KMS-11 (cell line): ENCODE data around the gene GET4.

Source experiments
- H2AFZ ChIP-seq: fragments of 200-600 bp; sonication (generic); 2 replicates; pipeline ENCODE4 v1.6.1; 2016; ENCODE audit warnings: antibody characterized with exemption, mixed run types, low read depth
- H3K27ac ChIP-seq: fragments of 200-600 bp; sonication (generic); 2 replicates; pipeline ENCODE4 v1.6.1; 2016; ENCODE audit warnings: mild to moderate bottlenecking, mixed run types
- H3K27me3 ChIP-seq: fragments of 200-600 bp; sonication (generic); 2 replicates; pipeline ENCODE4 v1.6.1; 2017; ENCODE audit warnings: mild to moderate bottlenecking, low read depth, mixed run types, moderate library complexity; ENCODE audit not compliant: insufficient read depth
- H3K36me3 ChIP-seq: fragments of 200-600 bp; sonication (generic); 2 replicates; pipeline ENCODE4 v1.6.1; 2017; ENCODE audit warnings: mild to moderate bottlenecking, mixed run types; ENCODE audit not compliant: insufficient read depth
- H3K4me1 ChIP-seq: fragments of 200-600 bp; sonication (generic); 2 replicates; pipeline ENCODE4 v1.6.1; 2016; ENCODE audit warnings: mild to moderate bottlenecking, low read depth, mixed run types; ENCODE audit not compliant: poor library complexity, severe bottlenecking
- H3K4me2 ChIP-seq: fragments of 200-600 bp; sonication (generic); 2 replicates; pipeline ENCODE4 v1.7.0; 2016; ENCODE audit warnings: mild to moderate bottlenecking, mixed run types
- H3K4me3 ChIP-seq: fragments of 200-600 bp; sonication (generic); IDR thresholded peaks from 2 replicates; pipeline ENCODE4 v1.6.1; 2017; ENCODE audit warnings: low read depth, low read length, mixed read lengths; ENCODE audit not compliant: insufficient read depth
- H3K79me2 ChIP-seq: fragments of 200-600 bp; sonication (generic); 2 replicates; pipeline ENCODE4 v1.6.1; 2016; ENCODE audit warnings: low read depth, mixed run types; ENCODE audit not compliant: insufficient read depth
- H3K9ac ChIP-seq: fragments of 200-600 bp; sonication (generic); 2 replicates; pipeline ENCODE4 v1.6.1; 2016; ENCODE audit warnings: mild to moderate bottlenecking, mixed run types
- H4K20me1 ChIP-seq: fragments of 200-600 bp; sonication (generic); 2 replicates; pipeline ENCODE4 v1.6.1; 2016; ENCODE audit warnings: mild to moderate bottlenecking, mixed run types; ENCODE audit not compliant: insufficient read depth
- TF ChIP-seq, protein P1 (sequence below): fragments of 200-600 bp; sonication (generic); conservative IDR thresholded peaks from 2 replicates; pipeline ENCODE4 v1.6.1; 2017; ENCODE audit warnings: low read depth, mild to moderate bottlenecking, antibody characterized with exemption, low read length, moderate library complexity, mixed read lengths

Gene GET4

DNA sequence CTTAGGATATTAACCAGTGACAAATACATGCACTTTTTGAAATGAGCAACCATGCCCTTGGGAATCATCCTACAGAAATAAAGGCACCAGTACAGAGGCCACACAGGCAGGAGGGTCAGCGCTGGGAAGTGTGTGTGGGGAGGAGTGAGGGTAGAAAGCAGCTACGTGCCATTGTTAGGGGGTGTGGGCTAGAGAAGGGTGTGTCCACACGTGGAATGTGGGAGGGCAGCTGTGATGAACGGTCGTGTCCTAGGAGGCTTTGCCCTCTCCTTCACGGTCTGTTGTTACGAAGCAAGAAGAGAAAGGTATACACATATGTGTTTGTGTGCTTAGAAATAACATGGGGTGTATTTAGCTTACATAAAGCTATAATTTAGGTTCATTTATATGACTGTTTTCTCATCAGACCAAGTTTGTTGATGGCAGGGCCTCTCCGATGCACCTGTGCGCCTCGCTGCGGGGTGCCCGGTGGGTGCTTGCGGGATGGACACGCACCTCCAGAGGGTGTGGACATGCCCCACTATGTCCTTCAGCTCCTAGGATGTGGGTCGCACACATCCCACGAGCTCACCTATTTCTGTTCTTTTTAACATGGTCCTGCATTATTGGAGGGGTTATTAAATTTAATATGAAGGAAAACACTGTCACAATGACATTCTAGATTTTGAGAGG lies 16.9 kb upstream of the GET4 start:
- Histone ChIP-seq H3K27ac (no peak overlapping the region), H3K9ac (no peak overlapping the region), H3K79me2 (no peaks in the 10 kb centered on the region), H3K27me3 (no peaks in the 10 kb centered on the region), H3K4me2 (no peak overlapping the region), H3K4me3 (no peak overlapping the region), H2AFZ (no peak overlapping the region), H3K4me1 (no peaks in the 10 kb centered on the region), H4K20me1 (no peaks in the 10 kb centered on the region), H3K36me3 (no peaks in the 10 kb centered on the region)
- TF ChIP-seq, protein P1, sequence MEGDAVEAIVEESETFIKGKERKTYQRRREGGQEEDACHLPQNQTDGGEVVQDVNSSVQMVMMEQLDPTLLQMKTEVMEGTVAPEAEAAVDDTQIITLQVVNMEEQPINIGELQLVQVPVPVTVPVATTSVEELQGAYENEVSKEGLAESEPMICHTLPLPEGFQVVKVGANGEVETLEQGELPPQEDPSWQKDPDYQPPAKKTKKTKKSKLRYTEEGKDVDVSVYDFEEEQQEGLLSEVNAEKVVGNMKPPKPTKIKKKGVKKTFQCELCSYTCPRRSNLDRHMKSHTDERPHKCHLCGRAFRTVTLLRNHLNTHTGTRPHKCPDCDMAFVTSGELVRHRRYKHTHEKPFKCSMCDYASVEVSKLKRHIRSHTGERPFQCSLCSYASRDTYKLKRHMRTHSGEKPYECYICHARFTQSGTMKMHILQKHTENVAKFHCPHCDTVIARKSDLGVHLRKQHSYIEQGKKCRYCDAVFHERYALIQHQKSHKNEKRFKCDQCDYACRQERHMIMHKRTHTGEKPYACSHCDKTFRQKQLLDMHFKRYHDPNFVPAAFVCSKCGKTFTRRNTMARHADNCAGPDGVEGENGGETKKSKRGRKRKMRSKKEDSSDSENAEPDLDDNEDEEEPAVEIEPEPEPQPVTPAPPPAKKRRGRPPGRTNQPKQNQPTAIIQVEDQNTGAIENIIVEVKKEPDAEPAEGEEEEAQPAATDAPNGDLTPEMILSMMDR: no peak

DNA sequence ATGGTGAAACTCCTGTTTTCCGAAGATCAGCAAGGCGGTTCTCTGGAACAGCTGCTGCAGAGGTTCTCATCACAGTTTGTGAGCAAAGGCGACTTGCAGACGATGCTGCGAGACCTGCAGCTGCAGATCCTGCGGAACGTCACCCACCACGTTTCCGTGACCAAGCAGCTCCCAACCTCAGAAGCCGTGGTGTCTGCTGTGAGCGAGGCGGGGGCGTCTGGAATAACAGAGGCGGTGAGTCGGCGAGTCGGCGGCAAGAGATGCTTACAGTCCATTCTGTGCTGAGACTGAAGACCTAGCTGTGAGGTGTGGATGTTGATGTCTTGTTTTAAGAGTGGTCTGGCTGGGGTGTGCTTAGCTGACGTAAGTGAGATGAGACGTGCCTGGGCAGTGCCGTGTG lies 16.2 kb upstream of the GET4 start:
- H4K20me1 ChIP-seq: no peaks in the 10 kb centered on the region
- no peaks in the 10 kb centered on the region for H3K36me3 ChIP-seq

DNA sequence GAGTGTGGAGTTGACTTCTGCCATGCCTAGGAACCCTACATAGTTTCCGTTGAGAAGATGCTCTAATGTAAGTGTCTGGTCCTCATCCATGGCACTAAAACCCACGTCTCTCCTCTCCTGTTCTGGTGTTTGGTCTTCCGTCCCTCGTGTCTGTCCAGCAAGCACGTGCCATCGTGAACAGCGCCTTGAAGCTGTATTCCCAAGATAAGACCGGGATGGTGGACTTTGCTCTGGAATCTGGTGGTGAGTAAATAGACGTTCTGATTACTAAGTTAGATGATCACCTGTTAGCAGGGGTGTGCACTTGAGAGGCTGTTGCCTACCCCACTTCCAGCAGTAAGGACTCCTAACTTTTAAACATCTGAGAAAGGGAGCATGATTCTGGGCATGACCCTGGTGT lies 15.1 kb upstream of the GET4 start:
- Histone ChIP-seq H3K79me2 (no peaks in the 10 kb centered on the region), H3K4me3 (no peak overlapping the region), H3K9ac (no peak overlapping the region), H3K4me2 (no peak overlapping the region), H3K27me3 (no peaks in the 10 kb centered on the region), H4K20me1 (no peaks in the 10 kb centered on the region), H3K27ac (no peak overlapping the region), H3K36me3 (no peaks in the 10 kb centered on the region), H3K4me1 (no peaks in the 10 kb centered on the region), H2AFZ (no peak overlapping the region)
- TF ChIP-seq, protein P1: no peak

More for the DNA sequence above, 16.2 kb upstream of the GET4 start:
- H2AFZ ChIP-seq: no peak overlapping the region
- H3K4me1 ChIP-seq: no peaks in the 10 kb centered on the region
- H3K4me3 ChIP-seq: no peak overlapping the region
- H3K79me2 ChIP-seq: no peaks in the 10 kb centered on the region
- no peaks in the 10 kb centered on the region for H3K27me3 ChIP-seq
- no peak overlapping the region for H3K4me2 ChIP-seq
- TF ChIP-seq, protein P1: no peak
- no peak overlapping the region for H3K9ac ChIP-seq
- H3K27ac ChIP-seq: no peak overlapping the region

DNA sequence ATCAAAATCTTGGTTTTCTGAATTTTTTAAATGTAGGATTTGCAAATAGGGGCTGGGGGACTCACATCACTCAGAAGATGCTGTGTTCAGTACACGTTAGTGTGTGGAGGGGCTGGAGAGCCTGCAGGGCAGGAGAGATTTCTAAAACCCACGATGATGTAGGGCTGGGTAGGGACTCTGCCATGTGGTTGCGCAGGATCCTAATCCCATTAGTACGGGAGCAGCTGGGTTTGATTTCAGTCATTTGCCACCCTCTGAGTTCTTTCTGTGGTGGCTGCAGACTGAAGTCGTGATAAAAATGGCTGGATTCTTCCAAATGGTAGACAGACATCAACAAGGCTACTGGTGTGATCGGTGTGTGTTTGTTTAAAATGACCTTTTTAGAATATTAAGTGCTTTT lies 14.2 kb upstream of the GET4 start:
- H3K27me3 ChIP-seq: no peaks in the 10 kb centered on the region
- H3K36me3 ChIP-seq: no peaks in the 10 kb centered on the region
- H3K4me2 ChIP-seq: no peak overlapping the region
- no peaks in the 10 kb centered on the region for H3K79me2 ChIP-seq
- H3K27ac ChIP-seq: no peak overlapping the region
- TF ChIP-seq, protein P1: no peak
- no peak overlapping the region for H3K9ac ChIP-seq
- H2AFZ ChIP-seq: no peak overlapping the region
- H4K20me1 ChIP-seq: no peaks in the 10 kb centered on the region
- no peaks in the 10 kb centered on the region for H3K4me1 ChIP-seq
- H3K4me3 ChIP-seq: no peak overlapping the region
